ENCODE measurements around the gene ELAPOR1.

ELAPOR1 gene

GRCh38 chr1:109091078-109091838 lies 22.7 kb upstream of the ELAPOR1 start:
- Mint-ChIP-seq H3K4me1 (peaks cover 30% of the 10 kb centered on the region), H3K9me3 (no peaks in the 10 kb centered on the region), H3K27me3 (no peaks in the 10 kb centered on the region), H3K4me3 (peak overlapping the region; percentile 86 to 93), H3K27ac (peak overlapping the region; percentile 95 to 96)
- peak; percentile 68 for ATAC-seq
- no peak for DNase-seq

DNA sequence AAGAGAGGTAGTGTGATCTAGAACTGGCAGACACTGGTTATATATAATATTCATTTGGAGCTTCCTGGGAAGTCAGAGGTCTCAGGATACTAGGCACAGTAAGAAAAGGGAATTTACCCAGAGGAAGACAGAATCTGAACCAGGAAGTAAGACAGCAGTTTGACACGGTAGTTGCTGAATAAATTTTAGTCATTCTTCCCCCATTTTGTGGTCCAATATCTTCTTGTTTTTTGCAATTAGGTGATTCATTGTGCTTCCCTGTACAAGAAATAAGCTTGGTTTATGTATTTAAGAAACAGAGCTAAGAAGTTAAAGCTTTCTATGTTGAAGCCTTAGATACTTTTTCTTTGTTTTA lies 22.1 kb upstream of the ELAPOR1 start:
- DNase-seq (no peak), ATAC-seq (no peak)
- Mint-ChIP-seq H3K4me3 (peak overlapping the region; percentile 86 to 93), H3K27me3 (no peaks in the 10 kb centered on the region), H3K4me1 (peaks cover 30% of the 10 kb centered on the region), H3K27ac (peak overlapping the region; percentile 95 to 96), H3K9me3 (no peaks in the 10 kb centered on the region)

DNA sequence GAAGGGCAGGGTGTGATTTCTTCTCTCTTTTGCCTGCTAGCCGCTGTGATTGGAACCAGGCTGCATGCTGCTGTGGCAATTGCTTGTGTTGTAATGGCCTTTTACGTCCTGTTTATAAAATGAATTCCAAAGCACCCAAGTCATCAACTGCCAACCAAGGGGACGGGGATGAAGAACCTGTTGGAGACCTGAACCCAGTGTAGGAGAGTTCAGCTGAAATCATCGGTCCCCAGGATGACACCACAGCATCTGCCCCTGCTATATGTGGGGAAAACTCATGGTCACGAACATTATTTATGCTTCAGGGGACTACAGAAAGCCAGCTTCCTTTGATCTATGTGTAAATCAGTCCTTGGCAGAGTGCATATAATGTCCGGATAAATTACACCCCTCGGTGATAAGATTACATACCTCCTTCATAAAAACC lies 19.5 kb upstream of the ELAPOR1 start:
- no peaks in the 10 kb centered on the region for H3K9me3 Mint-ChIP-seq
- ATAC-seq (no peak), DNase-seq (no peak)
- H3K27ac Mint-ChIP-seq = no peak overlapping the region
- H3K4me1 Mint-ChIP-seq = peaks cover 28% of the 10 kb centered on the region
- H3K27me3 Mint-ChIP-seq = no peaks in the 10 kb centered on the region
- no peak overlapping the region for H3K4me3 Mint-ChIP-seq

DNA sequence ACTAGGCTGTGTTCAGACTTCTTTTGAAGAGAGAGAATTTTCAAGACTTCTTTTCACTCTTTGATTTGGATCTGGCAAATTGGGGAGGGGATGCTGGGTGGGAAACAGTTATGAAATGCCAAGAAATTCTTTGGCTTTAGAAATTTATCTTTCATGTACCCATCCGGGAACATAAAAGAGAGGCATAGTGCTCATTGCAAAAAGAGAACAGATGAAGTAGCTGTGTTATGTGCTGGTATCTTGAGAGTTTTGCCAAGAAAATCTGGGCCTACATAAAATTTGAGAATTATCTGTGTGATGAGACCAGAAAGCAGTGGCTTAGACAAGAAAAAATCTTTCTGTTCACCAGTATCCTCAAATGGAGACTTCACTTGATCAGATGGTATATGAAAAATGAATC lies 19.0 kb upstream of the ELAPOR1 start:
- no peaks in the 10 kb centered on the region for H3K27me3 Mint-ChIP-seq
- no peak overlapping the region for H3K27ac Mint-ChIP-seq

DNA sequence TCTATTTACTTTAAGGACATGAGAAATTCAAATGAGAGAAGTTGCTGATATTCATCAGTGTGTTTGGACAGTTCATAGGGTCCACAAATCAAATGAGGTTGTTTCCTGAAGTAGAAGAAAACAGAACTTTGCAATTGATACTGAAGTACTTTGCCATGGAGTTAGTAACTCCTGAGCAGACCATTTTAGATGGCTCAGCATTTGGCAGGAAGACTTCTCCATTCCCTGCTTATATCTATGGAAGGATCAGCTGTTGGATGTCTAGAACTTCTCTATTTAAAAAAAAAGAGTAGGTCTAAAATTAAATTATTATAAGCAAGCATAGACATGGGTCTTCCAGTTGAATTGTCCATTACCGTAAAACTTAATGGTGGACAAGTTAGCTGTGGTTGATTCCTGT lies 18.3 kb upstream of the ELAPOR1 start:
- ATAC-seq (no peak), DNase-seq (no peak)
- Mint-ChIP-seq H3K4me3 (no peak overlapping the region), H3K4me1 (peaks cover 28% of the 10 kb centered on the region), H3K27me3 (no peaks in the 10 kb centered on the region), H3K9me3 (no peaks in the 10 kb centered on the region), H3K27ac (no peak overlapping the region)

More for the DNA sequence above, 19.0 kb upstream of the ELAPOR1 start:
- ATAC-seq = no peak
- Mint-ChIP-seq H3K4me1 (peaks cover 28% of the 10 kb centered on the region), H3K4me3 (no peak overlapping the region), H3K9me3 (no peaks in the 10 kb centered on the region)
- no peak for DNase-seq

- Mint-ChIP-seq H3K4me3 (no peak overlapping the region), H3K27me3 (no peaks in the 10 kb centered on the region), H3K27ac (no peak overlapping the region), H3K4me1 (peaks cover 32% of the 10 kb centered on the region), H3K9me3 (no peaks in the 10 kb centered on the region)
- DNase-seq (no peak), ATAC-seq (no peak)
These were observed 17.8 kb upstream of the ELAPOR1 start for GRCh38 chr1:109096120-109096519.

GRCh38 chr1:109099938-109100773 lies 13.8 kb upstream of the ELAPOR1 start:
- peak; percentile 96 to 97 for DNase-seq
- Mint-ChIP-seq H3K9me3 (no peaks in the 10 kb centered on the region), H3K4me1 (peaks cover 26% of the 10 kb centered on the region), H3K27ac (peak overlapping the region; percentile 94 to 99), H3K27me3 (no peaks in the 10 kb centered on the region), H3K4me3 (peak overlapping the region; percentile 89 to 99)
- ATAC-seq = peak; percentile 96

- no peak overlapping the region for H3K4me3 Mint-ChIP-seq
- peaks cover 23% of the 10 kb centered on the region for H3K4me1 Mint-ChIP-seq
- DNase-seq = no peak
- ATAC-seq = no peak
- no peaks in the 10 kb centered on the region for H3K9me3 Mint-ChIP-seq
- H3K27me3 Mint-ChIP-seq = no peaks in the 10 kb centered on the region
- no peak overlapping the region for H3K27ac Mint-ChIP-seq
These were observed 9.4 kb upstream of the ELAPOR1 start for GRCh38 chr1:109104364-109105151.

DNA sequence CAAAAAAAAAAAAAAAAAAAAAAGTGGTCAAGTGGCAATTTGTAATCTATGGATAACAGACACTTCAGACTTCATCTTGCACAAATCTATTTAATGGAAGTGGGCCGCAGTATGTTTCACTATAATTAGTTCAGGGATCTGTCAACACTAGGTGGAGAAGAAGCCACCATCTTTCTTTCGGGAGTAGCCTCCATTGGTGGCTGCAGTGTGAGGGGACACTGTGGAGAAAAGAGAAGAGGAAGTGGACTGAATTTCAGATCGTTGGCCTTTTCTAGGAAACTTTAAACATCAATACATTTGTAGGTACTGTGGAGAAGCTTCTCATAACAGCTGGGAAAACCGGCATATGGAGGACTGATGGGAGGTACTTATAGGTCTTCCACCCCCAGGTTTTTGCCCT lies 8.0 kb upstream of the ELAPOR1 start:
- Mint-ChIP-seq H3K27ac (no peak overlapping the region), H3K27me3 (no peaks in the 10 kb centered on the region), H3K9me3 (no peaks in the 10 kb centered on the region), H3K4me3 (no peak overlapping the region), H3K4me1 (peaks cover 24% of the 10 kb centered on the region)
- DNase-seq = no peak
- ATAC-seq = no peak

GRCh38 chr1:109107785-109108184 lies 6.1 kb upstream of the ELAPOR1 start:
- peaks cover 2% of the 10 kb centered on the region for H3K27me3 Mint-ChIP-seq

DNA sequence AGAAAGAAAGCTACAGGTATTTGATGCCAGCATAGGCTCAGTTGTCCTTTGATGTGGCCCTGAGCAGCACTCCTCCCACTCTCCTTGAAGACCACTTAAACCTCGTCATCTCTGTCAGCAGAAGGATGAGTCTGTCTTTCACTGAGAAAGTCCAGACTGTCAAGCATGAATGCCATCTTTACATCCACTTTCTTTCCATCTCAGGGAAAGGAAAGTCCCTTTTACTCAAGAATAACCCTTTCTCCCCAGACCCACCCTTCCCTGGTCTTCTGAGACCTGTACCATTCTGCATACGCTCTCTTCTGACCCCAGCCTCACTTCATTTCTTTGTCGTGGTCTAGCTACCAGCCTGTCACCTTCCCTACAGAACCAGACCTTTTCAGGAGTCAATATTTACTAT lies 4.0 kb upstream of the ELAPOR1 start:
- ATAC-seq (no peak), DNase-seq (no peak)
- no peaks in the 10 kb centered on the region for H3K9me3 Mint-ChIP-seq
- H3K4me1 Mint-ChIP-seq = peaks cover 33% of the 10 kb centered on the region
- H3K27ac Mint-ChIP-seq = no peak overlapping the region
- peaks cover 6% of the 10 kb centered on the region for H3K27me3 Mint-ChIP-seq
- H3K4me3 Mint-ChIP-seq = no peak overlapping the region

More at GRCh38 chr1:109107785-109108184, 6.1 kb upstream of the ELAPOR1 start:
- H3K9me3 Mint-ChIP-seq = no peaks in the 10 kb centered on the region
- no peak for DNase-seq
- ATAC-seq = no peak
- H3K4me3 Mint-ChIP-seq = no peak overlapping the region
- peaks cover 14% of the 10 kb centered on the region for H3K4me1 Mint-ChIP-seq
- H3K27ac Mint-ChIP-seq = no peak overlapping the region

GRCh38 chr1:109111386-109112055 lies 2.4 kb upstream of the ELAPOR1 start:
- Mint-ChIP-seq H3K27me3 (peaks cover 6% of the 10 kb centered on the region), H3K27ac (no peak overlapping the region), H3K9me3 (no peaks in the 10 kb centered on the region), H3K4me3 (no peak overlapping the region), H3K4me1 (peaks cover 44% of the 10 kb centered on the region)
- ATAC-seq (no peak), DNase-seq (no peak)

DNA sequence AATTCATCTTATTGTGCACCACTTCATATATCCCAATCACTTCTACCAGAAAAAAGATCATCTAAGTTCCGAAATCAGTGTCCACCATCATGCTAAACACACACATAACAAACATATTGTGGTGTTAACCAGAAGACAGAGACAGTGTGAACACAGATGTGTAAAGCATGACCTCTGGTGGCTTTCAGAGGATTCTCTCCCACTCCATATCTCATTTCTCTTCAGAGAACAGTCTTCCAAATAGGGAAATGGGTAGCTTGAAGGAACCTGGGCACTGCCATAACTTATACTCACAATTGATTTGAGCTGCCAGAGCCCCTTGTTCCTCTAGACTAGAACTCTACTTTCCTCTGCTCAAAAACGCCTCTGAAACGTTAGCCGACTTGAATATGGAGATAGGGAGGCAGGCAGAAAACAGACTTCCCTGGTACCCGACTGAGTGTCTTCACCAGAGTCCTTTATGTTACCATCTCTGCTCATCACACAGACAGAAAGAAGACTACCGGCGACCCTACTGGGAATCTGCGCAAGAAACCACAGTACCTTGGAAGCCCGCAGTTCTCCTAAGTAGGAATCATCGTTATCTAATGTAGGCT lies 1.8 kb upstream of the ELAPOR1 start:
- Mint-ChIP-seq H3K4me3 (no peak overlapping the region), H3K9me3 (no peaks in the 10 kb centered on the region), H3K27me3 (peaks cover 6% of the 10 kb centered on the region), H3K27ac (peak overlapping the region in 1 of 2 donors; percentile 13), H3K4me1 (peaks cover 49% of the 10 kb centered on the region)
- peak; percentile 28 for ATAC-seq
- DNase-seq = no peak

DNA sequence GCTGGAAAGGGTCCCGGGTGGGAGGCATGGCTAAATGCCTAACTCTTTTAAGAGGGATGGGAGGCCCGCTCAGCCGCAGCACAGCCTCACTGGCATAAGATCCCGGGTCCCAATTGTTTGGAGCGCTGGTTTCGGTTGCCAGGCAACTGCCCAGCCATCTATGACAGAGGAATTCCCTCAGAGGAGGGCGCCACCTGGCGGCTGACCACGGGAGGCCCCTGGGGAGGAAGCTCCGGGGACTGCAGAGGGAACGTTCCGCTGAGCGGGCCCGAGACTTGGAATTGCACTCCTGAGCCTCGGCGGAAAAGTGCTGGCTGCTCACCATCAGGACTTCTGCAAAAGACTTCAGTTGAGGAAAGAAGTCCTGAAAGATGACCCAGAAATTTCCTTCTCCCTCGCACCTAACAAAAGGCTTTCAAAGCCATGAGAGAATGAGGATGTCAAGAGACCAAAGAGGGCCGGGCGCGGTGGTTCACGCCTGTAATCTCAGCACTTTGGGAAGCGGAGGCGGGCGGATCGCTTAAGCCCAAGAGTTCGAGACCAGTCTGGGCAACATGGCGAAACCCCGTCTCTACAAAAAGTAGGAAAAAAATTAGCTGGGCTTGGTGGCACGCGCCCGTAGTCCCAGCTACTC lies 1.1 kb upstream of the ELAPOR1 start:
- Mint-ChIP-seq H3K4me1 (peaks cover 49% of the 10 kb centered on the region), H3K4me3 (peak overlapping the region; percentile 86 to 89), H3K27ac (peak overlapping the region; percentile 80 to 92), H3K9me3 (no peaks in the 10 kb centered on the region), H3K27me3 (peaks cover 6% of the 10 kb centered on the region)
- ATAC-seq = peak; percentile 63
- DNase-seq = peak; percentile 84 to 88

Measured in stimulated activated naive CD8-positive, alpha-beta T cell treated with anti-CD3 and anti-CD28 coated beads, Interleukin-15, amount 100 ng/mL, for 72 hours (primary cell).